Renal cortex interstitium (tissue), 15 donors: ENCODE data around the gene TAB2. TPM values are rescaled to one million over a fixed set of nuclear protein-coding genes. Genes with fewer than 3 reads are reported as not detected.

Experiments
- DNase-seq, 11 donors: peaks; one replicate each; pipeline ENCODE4 v3.0.0-alpha.2; 2013; ENCODE audit warnings: low read depth in 9 of 11, low spot score in 4 of 11; ENCODE audit errors: extremely low read depth in 1 of 11
- long read RNA-seq, 16 experiments: transcript quantifications; one replicate each; lab custom pipeline, GENCODE V29; 2026
- polyA plus RNA-seq, 3 donors: library from polyadenylated mRNA; unstranded; fragments of 120-200 nt; gene quantifications; one replicate each; pipeline ENCODE4 v1.2.1, GENCODE V29; 2013; ENCODE audit not compliant: insufficient read length in 3 of 3

The TAB2 gene
- polyA plus RNA-seq, result 100 to 1,000 TPM in 1 of 3 donors, 10 to 100 TPM in 2; 82.6 to 111 (median 91.1) TPM
- long read RNA-seq, donor 1, partial matches to known transcripts, result 57 of 63 reads
- long read RNA-seq, donor 1, other reads (novel, unspliced or antisense), result 5 of 63 reads
- long read RNA-seq, donor 2, full-length matches to known transcripts, result 2 of 18 reads
- long read RNA-seq, donor 2, partial matches to known transcripts, result 11 of 18 reads
- long read RNA-seq, donor 2, other reads (novel, unspliced or antisense), result 5 of 18 reads
- long read RNA-seq, donor 3, full-length matches to known transcripts, result 1 of 44 reads
- long read RNA-seq, donor 3, partial matches to known transcripts, result 43 of 44 reads
- long read RNA-seq, donor 3, other reads (novel, unspliced or antisense), result 0 of 44 reads
- long read RNA-seq, donor 4, full-length matches to known transcripts, result 3 of 26 reads
- long read RNA-seq, donor 4, partial matches to known transcripts, result 23 of 26 reads
- long read RNA-seq, donor 4, other reads (novel, unspliced or antisense), result 0 of 26 reads
- long read RNA-seq, donor 5, result 0 reads
- long read RNA-seq, donor 6, full-length matches to known transcripts, result 5 of 38 reads
- long read RNA-seq, donor 6, partial matches to known transcripts, result 33 of 38 reads
- long read RNA-seq, donor 6, other reads (novel, unspliced or antisense), result 0 of 38 reads
- long read RNA-seq, donor 7, full-length matches to known transcripts, result 3 of 87 reads
- long read RNA-seq, donor 7, partial matches to known transcripts, result 84 of 87 reads
- long read RNA-seq, donor 7, other reads (novel, unspliced or antisense), result 0 of 87 reads
- long read RNA-seq, donor 8, result 0 reads
- long read RNA-seq, donor 9, full-length matches to known transcripts, result 5 of 38 reads
- long read RNA-seq, donor 9, partial matches to known transcripts, result 33 of 38 reads
- long read RNA-seq, donor 9, other reads (novel, unspliced or antisense), result 0 of 38 reads
- long read RNA-seq, donor 10, full-length matches to known transcripts, result 5 of 82 reads
- long read RNA-seq, donor 10, partial matches to known transcripts, result 77 of 82 reads
- long read RNA-seq, donor 10, other reads (novel, unspliced or antisense), result 0 of 82 reads
- long read RNA-seq, donor 11, full-length matches to known transcripts, result 3 of 56 reads
- long read RNA-seq, donor 11, partial matches to known transcripts, result 53 of 56 reads
- long read RNA-seq, donor 11, other reads (novel, unspliced or antisense), result 0 of 56 reads
- long read RNA-seq, donor 12, full-length matches to known transcripts, result 2 of 24 reads
- long read RNA-seq, donor 12, partial matches to known transcripts, result 22 of 24 reads
- long read RNA-seq, donor 12, other reads (novel, unspliced or antisense), result 0 of 24 reads
- long read RNA-seq, donor 13, result 0 reads
- long read RNA-seq, donor 14, full-length matches to known transcripts, result 3 of 22 reads
- long read RNA-seq, donor 14, partial matches to known transcripts, result 14 of 22 reads
- long read RNA-seq, donor 14, other reads (novel, unspliced or antisense), result 5 of 22 reads
- long read RNA-seq, donor 15, full-length matches to known transcripts, result 1 of 31 reads
- long read RNA-seq, donor 15, partial matches to known transcripts, result 30 of 31 reads
- long read RNA-seq, donor 15, other reads (novel, unspliced or antisense), result 0 of 31 reads
- long read RNA-seq, donor 16, full-length matches to known transcripts, result 17 of 150 reads
- long read RNA-seq, donor 16, partial matches to known transcripts, result 115 of 150 reads
- long read RNA-seq, donor 16, other reads (novel, unspliced or antisense), result 18 of 150 reads

- DNase-seq, result peak in 7 of 11 donors; percentile 19 to 56 (median 46)
Observed at GRCh38 chr6:149317644-149318571, at the start of gene TAB2. Gene TAB2, plus strand, starts transcription at chr6:149317712. Its CDS starts 52,286 bp downstream, at chr6:149369998.

- no peak for DNase-seq
Observed at GRCh38 chr6:149268146-149268545, 49.4 kb upstream of the TAB2 start.

GRCh38 chr6:149268768-149269167 lies 48.7 kb upstream of the TAB2 start:
- DNase-seq, result no peak

- DNase-seq, result no peak
Observed at GRCh38 chr6:149270616-149271015, 46.9 kb upstream of the TAB2 start.

- no peak for DNase-seq
Observed at GRCh38 chr6:149271348-149272340, 45.9 kb upstream of the TAB2 start.

GRCh38 chr6:149273318-149273717 lies 44.2 kb upstream of the TAB2 start:
- DNase-seq, result no peak

GRCh38 chr6:149275621-149276020 lies 41.9 kb upstream of the TAB2 start:
- no peak for DNase-seq

GRCh38 chr6:149277621-149278020 lies 39.9 kb upstream of the TAB2 start:
- no peak for DNase-seq

GRCh38 chr6:149278997-149279396 lies 38.5 kb upstream of the TAB2 start:
- DNase-seq, result no peak

GRCh38 chr6:149284904-149285303 lies 32.6 kb upstream of the TAB2 start:
- DNase-seq, result no peak

- no peak for DNase-seq
Observed at GRCh38 chr6:149285626-149286025, 31.9 kb upstream of the TAB2 start.

GRCh38 chr6:149286905-149287304 lies 30.6 kb upstream of the TAB2 start:
- DNase-seq, result no peak

GRCh38 chr6:149289192-149289781 lies 28.2 kb upstream of the TAB2 start:
- no peak for DNase-seq

GRCh38 chr6:149289966-149290365 lies 27.5 kb upstream of the TAB2 start:
- no peak for DNase-seq

- DNase-seq, result no peak
Observed at GRCh38 chr6:149293244-149293643, 24.3 kb upstream of the TAB2 start.

GRCh38 chr6:149300563-149300962 lies 16.9 kb upstream of the TAB2 start:
- DNase-seq, result no peak
